Neural progenitor cell (in vitro differentiated cells): ENCODE data around the gene SAMD4A.

ENCODE experiments used
- CTCF ChIP-seq: fragments of 200-600 bp; sonication (generic); IDR thresholded peaks from 2 replicates; pipeline ENCODE4 v1.5.1; 2017; ENCODE audit warnings: antibody characterized with exemption, mild to moderate bottlenecking
- EZH2 ChIP-seq: fragments of 200-600 bp; sonication (generic); IDR thresholded peaks from 2 replicates; pipeline ENCODE4 v1.6.1; 2017; ENCODE audit warnings: antibody characterized with exemption, mild to moderate bottlenecking, moderate library complexity
- EZH2phosphoT487 ChIP-seq: fragments of 200-600 bp; sonication (generic); IDR thresholded peaks from 2 replicates; pipeline ENCODE4 v1.6.1; 2017; ENCODE audit warnings: antibody characterized with exemption

- no peak for TF ChIP-seq CTCF
- no peak for TF ChIP-seq EZH2phosphoT487
- no peak for TF ChIP-seq EZH2
Measured at GRCh38 chr14:54711312-54711711, 144.4 kb downstream of the SAMD4A start.
